Prostate gland (tissue), 2 donors: ENCODE results near the gene AK8.

Experiments
- CTCF ChIP-seq, 4 experiments: fragments of 200-600 bp in 2 of 4; fragments of 450-650 bp in 2 of 4; sonication (generic) in 2 of 4; IDR thresholded peaks; 1 replicate in 3 of 4; 2 replicates in 1 of 4; pipeline ENCODE4 v1.5.1; 2016 to 2019; ENCODE audit warnings: antibody characterized with exemption in 4 of 4, mild to moderate bottlenecking in 2 of 4, moderate library complexity in 2 of 4
- POLR2A ChIP-seq: fragments of 450-650 bp; IDR thresholded peaks from one replicate; pipeline ENCODE4 v1.6.1; 2016; ENCODE audit warnings: antibody characterized with exemption, mild to moderate bottlenecking

DNA sequence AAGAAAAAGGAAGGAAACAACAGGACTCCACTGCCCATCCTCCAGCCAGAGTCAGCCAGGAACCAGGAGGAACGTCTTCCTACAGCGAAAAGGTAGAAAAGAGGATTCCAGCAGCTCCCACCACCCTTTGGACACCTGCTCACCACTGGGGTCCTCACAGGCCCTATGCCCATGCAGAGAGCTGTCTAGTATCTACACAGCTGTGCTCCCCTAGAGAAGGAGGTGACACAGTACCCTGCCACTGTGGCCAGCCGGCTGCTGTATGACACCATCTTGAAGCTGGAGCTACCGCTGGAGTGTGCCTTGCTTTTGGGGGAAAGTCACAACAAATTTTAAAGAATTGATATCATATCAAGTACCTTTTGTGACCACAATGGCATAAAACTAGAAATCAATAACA lies 115.2 kb downstream of the AK8 start:
- TF ChIP-seq CTCF (IDR thresholded peaks at IDR 0.05) (no peak), POLR2A (no peak)
